Loucy (cell line): ENCODE results near the gene STARD13.

Source experiments
- H2AFZ ChIP-seq: fragments of 200-600 bp; sonication (generic); 2 replicates; pipeline ENCODE4 v1.6.0; 2016; ENCODE audit warnings: antibody characterized with exemption, mild to moderate bottlenecking, low read length, moderate library complexity
- H3F3A ChIP-seq: fragments of 200-600 bp; 2 replicates; pipeline ENCODE4 v1.6.0; 2016; ENCODE audit warnings: antibody characterized with exemption, low read depth, mild to moderate bottlenecking
- H3K27me3 ChIP-seq: fragments of 200-600 bp; sonication (generic); 2 replicates; pipeline ENCODE4 v1.6.1; 2014; ENCODE audit warnings: low read length, mild to moderate bottlenecking; ENCODE audit not compliant: insufficient read depth, poor library complexity, severe bottlenecking
- H3K36me3 ChIP-seq: fragments of 200-600 bp; sonication (generic); 2 replicates; pipeline ENCODE4 v1.6.1; 2016; ENCODE audit warnings: low read length; ENCODE audit not compliant: insufficient read depth
- H3K4me1 ChIP-seq: fragments of 200-600 bp; sonication (generic); 2 replicates; pipeline ENCODE4 v1.5.1; 2014; ENCODE audit warnings: low read length, mild to moderate bottlenecking; ENCODE audit not compliant: insufficient read depth, poor library complexity, severe bottlenecking
- H3K4me2 ChIP-seq: fragments of 200-600 bp; sonication (generic); 2 replicates; pipeline ENCODE4 v1.6.0; 2014; ENCODE audit warnings: antibody characterized with exemption, low read length, low read depth, mild to moderate bottlenecking; ENCODE audit not compliant: poor library complexity, severe bottlenecking
- H3K4me3 ChIP-seq: fragments of 200-600 bp; sonication (generic); 2 replicates; pipeline ENCODE4 v1.5.1; 2014; ENCODE audit warnings: low read length, mild to moderate bottlenecking, mixed read lengths; ENCODE audit not compliant: poor library complexity, severe bottlenecking
- H3K79me2 ChIP-seq: fragments of 200-600 bp; sonication (generic); 2 replicates; pipeline ENCODE4 v1.6.1; 2014; ENCODE audit warnings: low read length; ENCODE audit not compliant: insufficient read depth
- H3K9ac ChIP-seq: fragments of 200-600 bp; sonication (generic); 2 replicates; pipeline ENCODE4 v1.6.0; 2014; ENCODE audit warnings: mild to moderate bottlenecking, low read depth, low read length, moderate library complexity; ENCODE audit not compliant: poor library complexity, severe bottlenecking
- H3K9me2 ChIP-seq: fragments of 200-600 bp; sonication (generic); replicated peaks from 2 replicates; pipeline ENCODE4 v1.6.1; 2016; ENCODE audit warnings: low read depth, low read length, mixed read lengths
- H3K9me3 ChIP-seq: fragments of 200-600 bp; sonication (generic); 2 replicates; pipeline ENCODE4 v1.6.1; 2014; ENCODE audit warnings: mild to moderate bottlenecking, antibody characterized with exemption, low read length, low read depth; ENCODE audit not compliant: insufficient read depth
- H4K20me1 ChIP-seq: fragments of 200-600 bp; sonication (generic); 2 replicates; pipeline ENCODE4 v1.6.0; 2014; ENCODE audit warnings: antibody characterized with exemption, low read length, mild to moderate bottlenecking; ENCODE audit not compliant: insufficient read depth, poor library complexity, severe bottlenecking
- CTCF ChIP-seq: fragments of 200-600 bp; sonication (generic); conservative IDR thresholded peaks from 2 replicates; pipeline ENCODE4 v1.5.1; 2014; ENCODE audit warnings: mild to moderate bottlenecking, antibody characterized with exemption, low read length
- EZH2phosphoT487 ChIP-seq: fragments of 200-600 bp; IDR thresholded peaks from 2 replicates; pipeline ENCODE4 v1.6.1; 2018; ENCODE audit warnings: antibody characterized with exemption, mild to moderate bottlenecking, moderate library complexity, borderline replicate concordance

STARD13 gene

GRCh38 chr13:33270895-33271538 lies 14.5 kb downstream of the STARD13 start:
- Histone ChIP-seq H3K4me2 (no peak overlapping the region), H4K20me1 (no peaks in the 10 kb centered on the region), H3K4me1 (no peaks in the 10 kb centered on the region), H3K9me2 (no peaks in the 10 kb centered on the region), H3K9ac (no peak overlapping the region), H3F3A (no peaks in the 10 kb centered on the region), H3K79me2 (no peaks in the 10 kb centered on the region), H3K36me3 (no peaks in the 10 kb centered on the region), H3K27me3 (no peaks in the 10 kb centered on the region), H3K4me3 (no peak overlapping the region), H3K9me3 (no peaks in the 10 kb centered on the region), H2AFZ (no peak overlapping the region)
- TF ChIP-seq EZH2phosphoT487 (no peak), CTCF (no peak)

DNA sequence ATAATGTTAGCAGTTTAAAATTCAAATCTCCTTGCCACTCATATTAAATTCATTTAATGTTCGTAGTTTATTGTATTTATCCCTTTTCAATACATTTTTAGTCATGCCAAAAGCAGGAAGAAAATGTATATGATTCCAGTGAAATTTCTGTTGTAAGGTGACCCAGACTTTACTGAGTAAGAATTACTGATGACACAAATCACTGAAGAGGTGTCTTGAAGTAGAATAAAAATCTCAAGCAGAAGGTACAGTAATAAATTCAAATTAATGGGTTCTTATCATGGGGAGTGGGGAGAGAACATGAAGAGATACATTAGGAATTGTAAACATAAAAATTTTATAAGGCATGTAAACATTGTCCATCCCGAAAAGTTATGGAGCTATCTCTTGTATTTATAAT lies 19.9 kb downstream of the STARD13 start:
- H3K9ac ChIP-seq = no peak overlapping the region
- H4K20me1 ChIP-seq = no peaks in the 10 kb centered on the region
- H3F3A ChIP-seq = no peaks in the 10 kb centered on the region
- H2AFZ ChIP-seq = no peak overlapping the region
- no peaks in the 10 kb centered on the region for H3K9me3 ChIP-seq
- H3K4me2 ChIP-seq = no peak overlapping the region
- no peak overlapping the region for H3K4me3 ChIP-seq
- no peaks in the 10 kb centered on the region for H3K27me3 ChIP-seq
- no peaks in the 10 kb centered on the region for H3K9me2 ChIP-seq
- no peaks in the 10 kb centered on the region for H3K36me3 ChIP-seq
- TF ChIP-seq EZH2phosphoT487 (no peak), CTCF (no peak)
- no peaks in the 10 kb centered on the region for H3K79me2 ChIP-seq
- H3K4me1 ChIP-seq = no peaks in the 10 kb centered on the region

- Histone ChIP-seq H3K4me2 (no peak overlapping the region), H3F3A (no peaks in the 10 kb centered on the region), H3K9me3 (no peaks in the 10 kb centered on the region), H3K79me2 (no peaks in the 10 kb centered on the region), H3K9me2 (no peaks in the 10 kb centered on the region), H3K9ac (no peak overlapping the region), H3K4me3 (no peak overlapping the region), H4K20me1 (no peaks in the 10 kb centered on the region), H2AFZ (no peak overlapping the region), H3K27me3 (no peaks in the 10 kb centered on the region), H3K4me1 (no peaks in the 10 kb centered on the region), H3K36me3 (no peaks in the 10 kb centered on the region)
- TF ChIP-seq EZH2phosphoT487 (no peak), CTCF (no peak)
These were observed 20.4 kb downstream of the STARD13 start for GRCh38 chr13:33265133-33265532.
